ENCODE data around the gene TMEM63C. TPM values are rescaled to one million over a fixed set of nuclear protein-coding genes. Genes with fewer than 3 reads are reported as not detected.

The TMEM63C gene
- total RNA-seq, 1 experiment from 2014 or later, result 9.3 TPM

- POLR2A ChIA-PET, result interaction anchor here (0.6 to 2.9 kb wide), 7 partner anchors 8 to 109 kb away, joined by 3 to 9 read pairs (median 4); partner anchors contain the start of gene TMEM63C
- Mint-ChIP-seq H3K4me3 (ENCODE audit: unreplicated experiment) (no peak overlapping the region), H3K36me3 (ENCODE audit: insufficient read depth, unreplicated experiment) (peaks cover 4% of the 10 kb centered on the region), H3K4me1 (ENCODE audit: insufficient read depth, unreplicated experiment) (no peaks in the 10 kb centered on the region), H3K27me3 (ENCODE audit: insufficient read depth, unreplicated experiment) (no peaks in the 10 kb centered on the region), H3K27ac (ENCODE audit: low read depth, unreplicated experiment) (no peak overlapping the region), H3K9me3 (ENCODE audit: unreplicated experiment) (no peaks in the 10 kb centered on the region)
- peak; percentile 83 for TF ChIP-seq CTCF (IDR thresholded peaks at IDR 0.05; ENCODE audit: unreplicated experiment)
- intact Hi-C loops (cut with micrococcal nuclease), result loop anchor here (1.0 kb wide), 1 partner anchor 61 kb away; no protein-coding TSS in a partner anchor
- no TSS peak for BruUV-seq (replicated peaks)
- CTCF ChIA-PET, result interaction anchor here (0.5 to 8.8 kb wide), 25 partner anchors 10 to 357 kb away, joined by 3 to 123 read pairs (median 4); partner anchors contain the start of genes TMEM63C and ZDHHC22
- DNase-seq (ENCODE audit: unreplicated experiment), result peak; percentile 65
Observed at GRCh38 chr14:77212943-77213678, 31.5 kb downstream of the TMEM63C start.

- Mint-ChIP-seq H3K27ac (ENCODE audit: low read depth, unreplicated experiment) (no peak overlapping the region), H3K36me3 (ENCODE audit: insufficient read depth, unreplicated experiment) (peaks cover 2% of the 10 kb centered on the region), H3K4me1 (ENCODE audit: insufficient read depth, unreplicated experiment) (no peaks in the 10 kb centered on the region), H3K4me3 (ENCODE audit: unreplicated experiment) (no peak overlapping the region), H3K9me3 (ENCODE audit: unreplicated experiment) (no peaks in the 10 kb centered on the region), H3K27me3 (ENCODE audit: insufficient read depth, unreplicated experiment) (no peaks in the 10 kb centered on the region)
- no TSS peak for BruUV-seq (replicated peaks)
- intact Hi-C loops (cut with micrococcal nuclease), result loop anchor here (1.0 kb wide), 1 partner anchor 61 kb away; no protein-coding TSS in a partner anchor
- TF ChIP-seq CTCF (IDR thresholded peaks at IDR 0.05; ENCODE audit: unreplicated experiment), result no peak
- DNase-seq (ENCODE audit: unreplicated experiment), result no peak
- CTCF ChIA-PET, result interaction anchor here (0.5 to 8.8 kb wide), 20 partner anchors 10 to 357 kb away, joined by 3 to 123 read pairs (median 3); partner anchors contain the start of genes TMEM63C and ZDHHC22
- POLR2A ChIA-PET, result interaction anchor here (0.6 to 1.5 kb wide), 5 partner anchors 9 to 108 kb away, joined by 3 to 4 read pairs (median 3); partner anchors contain the start of gene TMEM63C
Observed at GRCh38 chr14:77213679-77214016, 32.0 kb downstream of the TMEM63C start.

GRCh38 chr14:77214216-77214615 lies 32.6 kb downstream of the TMEM63C start:
- DNase-seq (ENCODE audit: unreplicated experiment), result no peak
- no peaks in the 10 kb centered on the region for H3K9me3 Mint-ChIP-seq (ENCODE audit: unreplicated experiment)
- H3K4me3 Mint-ChIP-seq (ENCODE audit: unreplicated experiment), result no peak overlapping the region
- H3K36me3 Mint-ChIP-seq (ENCODE audit: insufficient read depth, unreplicated experiment), result no peaks in the 10 kb centered on the region
- ChIA-PET CTCF (interaction anchor here (0.9 to 8.8 kb wide), 5 partner anchors 11 to 63 kb away, joined by 3 to 123 read pairs (median 17); partner anchors contain the start of gene TMEM63C), POLR2A (interaction anchor here (1.5 kb wide), 1 partner anchor 33 kb away, joined by 4 read pairs; the partner anchor contains the start of gene TMEM63C)
- BruUV-seq (replicated peaks), result no TSS peak
- intact Hi-C loops (cut with micrococcal nuclease), result no loop called here
- H3K27ac Mint-ChIP-seq (ENCODE audit: low read depth, unreplicated experiment), result no peak overlapping the region
- TF ChIP-seq CTCF (IDR thresholded peaks at IDR 0.05; ENCODE audit: unreplicated experiment), result no peak
- H3K4me1 Mint-ChIP-seq (ENCODE audit: insufficient read depth, unreplicated experiment), result no peaks in the 10 kb centered on the region
- no peaks in the 10 kb centered on the region for H3K27me3 Mint-ChIP-seq (ENCODE audit: insufficient read depth, unreplicated experiment)

GRCh38 chr14:77217551-77217950 lies 36.0 kb downstream of the TMEM63C start:
- no peak for TF ChIP-seq CTCF (IDR thresholded peaks at IDR 0.05; ENCODE audit: unreplicated experiment)
- no TSS peak for BruUV-seq (replicated peaks)
- ChIA-PET POLR2A (no interaction called here), CTCF (interaction anchor here (0.6 to 1.3 kb wide), 4 partner anchors 12 to 109 kb away, joined by 3 to 5 read pairs (median 4); no protein-coding TSS in a partner anchor)
- intact Hi-C loops (cut with micrococcal nuclease), result no loop called here
- H3K27ac Mint-ChIP-seq (ENCODE audit: low read depth, unreplicated experiment), result no peak overlapping the region
- no peak for DNase-seq (ENCODE audit: unreplicated experiment)
- no peaks in the 10 kb centered on the region for H3K27me3 Mint-ChIP-seq (ENCODE audit: insufficient read depth, unreplicated experiment)
- no peaks in the 10 kb centered on the region for H3K36me3 Mint-ChIP-seq (ENCODE audit: insufficient read depth, unreplicated experiment)
- no peaks in the 10 kb centered on the region for H3K9me3 Mint-ChIP-seq (ENCODE audit: unreplicated experiment)
- no peaks in the 10 kb centered on the region for H3K4me1 Mint-ChIP-seq (ENCODE audit: insufficient read depth, unreplicated experiment)
- no peak overlapping the region for H3K4me3 Mint-ChIP-seq (ENCODE audit: unreplicated experiment)
